ENCODE data around the gene FAM3A. TPM values are rescaled to one million over a fixed set of nuclear protein-coding genes. Genes with fewer than 3 reads are reported as not detected.

The FAM3A gene
- total and polyA plus RNA-seq, 10 of the 15 experiments (the other 5 are each of a cell fraction or from before 2014, with no cell fraction given): 0.29 to 21.1 (median 11.4) TPM

GRCh38 chrX:154462396-154462795 lies 53.6 kb downstream of the FAM3A start:
- CTCF ChIA-PET: interaction anchor here (0.6 kb wide), 1 partner anchor 14 kb away, joined by 3 read pairs; no protein-coding TSS in a partner anchor
- intact Hi-C loops (cut with micrococcal nuclease; ENCODE audit: unreplicated experiment) (no loop called here), in situ Hi-C loops (cut with MboI) (no loop called here)
- no peak overlapping the region for H3K27ac ChIP-seq (ENCODE audit: control insufficient read depth, insufficient read depth)
- no peaks in the 10 kb centered on the region for H4K20me1 ChIP-seq (ENCODE audit: control insufficient read depth, insufficient read depth)
- BruUV-seq (replicated peaks): no TSS peak
- DNase-seq (ENCODE audit: low read depth, low spot score) (no peak), ATAC-seq (no peak), FAIRE-seq (no peak)
- peaks cover 0 to 2% of the 10 kb centered on the region in 2 experiments; a peak in 2 of 4 replicates for H3K36me3 ChIP-seq (ENCODE audit: control insufficient read depth in 2 of 2, insufficient read depth in 2 of 2, low read length in 1 of 2)
- no peak overlapping the region for H3K4me3 ChIP-seq
- H3K27me3 ChIP-seq (replicated peaks in 1 of 2; ENCODE audit: control insufficient read depth in 2 of 2, insufficient read depth in 2 of 2, low read length in 1 of 2): no peaks in the 10 kb centered on the region
- RAD21 ChIA-PET (ENCODE audit: unreplicated experiment): no interaction called here
- WGBS (ENCODE audit: insufficient coverage, insufficient replicate concordance, low lambda C conversion rate, missing lambda C conversion rate): 55% methylated on average over 8 of the region's 8 CpGs
- SMC1A ChIA-PET (ENCODE audit: uncharacterized antibody, unreplicated experiment): no interaction called here
- H3K9me3 ChIP-seq (replicated peaks; ENCODE audit: control insufficient read depth, insufficient read depth, low read length): no peaks in the 10 kb centered on the region; the same call in 2 of the 3 replicates
- H3K79me2 ChIP-seq (ENCODE audit: control insufficient read depth, insufficient read depth, low read length): peaks cover 9% of the 10 kb centered on the region
- H2AFZ ChIP-seq (ENCODE audit: control insufficient read depth, low read depth, low read length): no peak overlapping the region
- H3K4me2 ChIP-seq (ENCODE audit: control insufficient read depth, insufficient read depth): no peak overlapping the region
- no peaks in the 10 kb centered on the region for H3K4me1 ChIP-seq (ENCODE audit: control insufficient read depth, insufficient read depth, low read length)
- TF ChIP-seq SKIL (IDR thresholded peaks at IDR 0.05; ENCODE audit: low read depth, poor library complexity, severe bottlenecking): no peak
- TF ChIP-seq EGR1 (IDR thresholded peaks at IDR 0.05; ENCODE audit: borderline replicate concordance in 1 of 2, low read depth in 2 of 2, low read length in 2 of 2): no peak
- no peak for TF ChIP-seq ZNF274 (IDR thresholded peaks at IDR 0.05; ENCODE audit: insufficient read depth, insufficient read length)
- no peak for TF ChIP-seq ZBTB40 (IDR thresholded peaks at IDR 0.05; ENCODE audit: borderline replicate concordance)
- TF ChIP-seq TBL1XR1 (IDR thresholded peaks at IDR 0.05; ENCODE audit: low read depth, low read length): no peak
- TF ChIP-seq CHD2 (IDR thresholded peaks at IDR 0.05; ENCODE audit: borderline replicate concordance, low read depth, low read length): no peak
- TF ChIP-seq CREM (IDR thresholded peaks at IDR 0.05; ENCODE audit: low read depth): no peak
- TF ChIP-seq NRF1 (conservative IDR thresholded peaks at IDR 0.05; ENCODE audit: low read depth, low read length): no peak
- no peak for TF ChIP-seq ZNF207 (IDR thresholded peaks at IDR 0.05; ENCODE audit: borderline replicate concordance)
- no peak for TF ChIP-seq ZSCAN29 (IDR thresholded peaks at IDR 0.05)
- no peak for TF ChIP-seq ASH2L (IDR thresholded peaks at IDR 0.05; ENCODE audit: borderline replicate concordance, low read depth)
- no peak for TF ChIP-seq EED (IDR thresholded peaks at IDR 0.05; ENCODE audit: low read depth)
- no peak for TF ChIP-seq SIX5 (IDR thresholded peaks at IDR 0.05; ENCODE audit: low read depth, low read length, severe bottlenecking)
- no peak for TF ChIP-seq ATF2 (IDR thresholded peaks at IDR 0.05; ENCODE audit: low read length)
- no peak for TF ChIP-seq SUZ12 (IDR thresholded peaks at IDR 0.05; ENCODE audit: unreplicated experiment)
- TF ChIP-seq, protein P1, sequence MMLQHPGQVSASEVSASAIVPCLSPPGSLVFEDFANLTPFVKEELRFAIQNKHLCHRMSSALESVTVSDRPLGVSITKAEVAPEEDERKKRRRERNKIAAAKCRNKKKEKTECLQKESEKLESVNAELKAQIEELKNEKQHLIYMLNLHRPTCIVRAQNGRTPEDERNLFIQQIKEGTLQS (IDR thresholded peaks at IDR 0.05; ENCODE audit: borderline replicate concordance, extremely low read depth, low read depth, low read length): no peak
- TF ChIP-seq CREB1 (IDR thresholded peaks at IDR 0.05; ENCODE audit: low read depth): no peak
- POLR2A ChIA-PET: no interaction called here
- H3K9ac ChIP-seq (ENCODE audit: control insufficient read depth, insufficient read depth, low read length): no peak overlapping the region
